Coronary artery (tissue), 2 donors: ENCODE data around the gene EEF1A1.
"Not testable (repeated sequence)": the region's sequence is repeated elsewhere in the genome, so short reads cannot be mapped to it uniquely, and the experiment has no call there.

Experiments
- DNase-seq: peaks from one replicate; pipeline ENCODE4 v3.0.0-alpha.2; 2017; ENCODE audit warnings: low spot score
- H3K27ac ChIP-seq, 2 donors: fragments of 200-600 bp; sonication (generic); one replicate each; pipeline ENCODE4 v1.5.1; 2016 to 2019
- H3K4me3 ChIP-seq: fragments of 200-600 bp; sonication (generic); 2 replicates; pipeline ENCODE4 v1.5.1; 2016; ENCODE audit warnings: mild to moderate bottlenecking, moderate library complexity
- CTCF ChIP-seq: fragments of 200-600 bp; sonication (generic); IDR thresholded peaks from one replicate; pipeline ENCODE4 v1.5.1; 2019; ENCODE audit warnings: antibody characterized with exemption

Gene EEF1A1

GRCh38 chr6:73547036-73547435 lies 26.2 kb upstream of the EEF1A1 start:
- no peak for TF ChIP-seq CTCF
- H3K4me3 ChIP-seq, result no peak overlapping the region
- no peak for DNase-seq

GRCh38 chr6:73542891-73543290 lies 22.1 kb upstream of the EEF1A1 start:
- DNase-seq, result no peak
- Histone ChIP-seq H3K4me3 (no peak overlapping the region), H3K27ac (no peak overlapping the region)
- no peak for TF ChIP-seq CTCF

More at GRCh38 chr6:73547036-73547435, 26.2 kb upstream of the EEF1A1 start:
- H3K27ac ChIP-seq, result no peak overlapping the region

- H3K4me3 ChIP-seq, DNase-seq, H3K27ac ChIP-seq: not testable (repeated sequence)
These were observed 21.6 kb upstream of the EEF1A1 start for GRCh38 chr6:73542481-73542880.

GRCh38 chr6:73538116-73538779 lies 17.4 kb upstream of the EEF1A1 start:
- no peak overlapping the region for H3K4me3 ChIP-seq
- TF ChIP-seq CTCF, result no peak
- no peak overlapping the region for H3K27ac ChIP-seq
- DNase-seq, result no peak

GRCh38 chr6:73537677-73538076 lies 16.8 kb upstream of the EEF1A1 start:
- H3K27ac ChIP-seq, result no peak overlapping the region
- TF ChIP-seq CTCF, result no peak
- H3K4me3 ChIP-seq, result no peak overlapping the region
- no peak for DNase-seq

- H3K27ac ChIP-seq, result no peak overlapping the region
These were observed 13.8 kb upstream of the EEF1A1 start for GRCh38 chr6:73534628-73535027.

GRCh38 chr6:73532293-73532692 lies 11.5 kb upstream of the EEF1A1 start:
- Histone ChIP-seq H3K27ac (no peak overlapping the region), H3K4me3 (no peak overlapping the region)
- no peak for DNase-seq
- no peak for TF ChIP-seq CTCF

More at GRCh38 chr6:73534628-73535027, 13.8 kb upstream of the EEF1A1 start:
- no peak for TF ChIP-seq CTCF
- DNase-seq, result no peak
- no peak overlapping the region for H3K4me3 ChIP-seq

- Histone ChIP-seq H3K4me3 (no peak overlapping the region), H3K27ac (no peak overlapping the region)
- TF ChIP-seq CTCF, result no peak
- DNase-seq, result no peak
These were observed 8.1 kb upstream of the EEF1A1 start for GRCh38 chr6:73528897-73529296.
